Glomerular visceral epithelial cell (primary cell): ENCODE measurements around the gene SLC7A6.

Source experiments
- DNase-seq: peaks from one replicate; pipeline ENCODE4 v3.0.0-alpha.2; 2016; ENCODE audit errors: extremely low spot score

SLC7A6 gene

DNA sequence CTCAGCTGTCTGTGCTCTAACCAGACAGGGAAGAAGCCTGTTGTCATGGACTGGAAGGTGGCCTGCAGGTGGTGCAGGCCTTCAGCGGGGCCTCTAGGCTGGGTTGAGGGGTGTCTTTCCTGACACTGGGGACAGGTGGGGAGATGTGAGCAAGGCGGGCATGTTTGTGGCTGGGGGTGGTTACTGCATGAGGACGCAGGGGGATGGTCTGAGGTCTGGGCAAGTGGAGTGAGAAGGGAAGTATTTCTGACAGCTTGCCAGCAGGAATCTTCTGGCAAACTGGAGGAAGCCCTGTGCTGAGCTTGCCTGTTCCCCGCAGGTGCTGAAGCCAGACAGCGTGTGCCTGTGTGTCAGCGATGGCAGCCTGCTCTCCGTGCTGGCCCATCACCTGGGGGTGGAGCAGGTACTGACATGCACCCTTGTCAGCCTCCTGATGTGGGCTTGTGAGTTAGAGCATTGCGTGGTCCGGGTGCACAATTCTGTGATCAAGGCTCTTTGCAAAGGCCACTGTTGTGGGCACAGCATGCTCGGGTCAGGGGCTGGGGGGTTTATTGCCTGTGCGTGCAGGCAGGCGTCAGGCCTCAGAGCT lies 82.7 kb downstream of the SLC7A6 start:
- DNase-seq, result no peak

GRCh38 chr16:68347605-68348004 lies 83.3 kb downstream of the SLC7A6 start:
- no peak for DNase-seq

DNA sequence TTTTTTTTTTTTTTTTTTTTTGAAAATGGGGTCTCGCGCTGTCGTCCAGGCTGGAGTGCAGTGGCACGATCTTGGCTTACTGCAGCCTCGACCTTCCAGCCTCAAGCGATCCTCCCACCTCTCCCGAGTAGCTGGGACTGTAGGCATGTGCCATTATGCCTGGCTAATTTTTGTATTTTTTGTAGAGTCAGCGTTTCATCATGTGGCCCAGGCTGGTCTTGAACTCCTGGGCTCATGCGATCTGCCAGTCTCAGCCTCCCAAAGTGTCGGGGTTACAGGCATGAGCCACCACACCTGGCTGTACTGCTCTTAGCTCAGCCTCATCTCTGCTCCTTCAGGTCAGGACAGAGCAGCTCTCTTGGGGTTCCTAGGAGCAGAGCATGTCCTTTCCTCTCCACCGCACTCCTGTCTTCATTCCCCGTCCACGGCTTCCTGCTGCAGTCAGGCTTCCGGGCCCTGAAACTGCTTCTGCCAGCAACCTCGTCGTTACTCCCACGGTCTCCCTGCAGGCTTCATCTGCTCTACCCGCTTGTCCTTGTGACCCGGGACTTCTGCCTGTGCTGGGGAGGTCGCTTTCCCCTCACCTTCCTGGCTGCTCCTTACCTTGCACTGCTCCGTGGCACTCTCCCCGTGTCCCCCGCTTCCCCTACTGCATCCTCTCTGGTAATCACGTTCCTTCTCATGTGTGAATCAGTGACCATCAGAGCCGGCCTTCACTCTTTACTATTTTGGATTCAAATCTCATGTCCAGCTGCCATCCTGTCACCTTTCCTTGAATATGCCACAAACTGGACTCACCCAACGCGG lies 84.5 kb downstream of the SLC7A6 start:
- no peak for DNase-seq

DNA sequence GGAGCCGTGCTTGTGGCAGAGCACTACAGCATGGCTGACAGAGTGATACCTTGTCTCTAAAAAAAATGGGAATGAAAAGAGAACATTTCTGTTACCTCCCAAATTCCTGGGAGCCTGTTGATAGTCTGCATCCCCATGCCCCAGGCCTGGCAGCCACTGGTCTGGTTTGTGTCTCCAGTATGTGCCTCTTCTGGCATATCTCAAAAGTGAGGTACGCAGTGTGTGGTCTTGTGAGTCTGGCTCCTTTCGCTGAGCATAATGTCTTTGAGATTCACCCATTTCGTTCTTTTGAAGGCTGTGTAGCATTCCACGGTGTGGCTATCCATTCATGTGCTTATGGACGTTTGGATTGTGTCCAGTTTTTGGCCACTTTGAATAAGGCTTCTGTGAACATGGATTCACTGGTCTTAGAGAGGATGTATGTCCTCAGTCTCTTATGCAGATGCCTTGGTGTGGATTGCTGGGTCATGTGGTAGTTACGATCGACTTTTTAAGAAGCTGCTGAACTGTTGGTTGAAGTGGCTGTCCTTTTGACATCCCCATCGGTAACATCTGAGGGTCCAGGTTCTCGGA lies 85.6 kb downstream of the SLC7A6 start:
- no peak for DNase-seq

- DNase-seq, result no peak
Measured at GRCh38 chr16:68350813-68351350, 86.6 kb downstream of the SLC7A6 start.
